Loucy (cell line): Measurements from ENCODE around the gene HOXA10.

Experiments
- H2AFZ ChIP-seq: fragments of 200-600 bp; sonication (generic); 2 replicates; pipeline ENCODE4 v1.6.0; 2016; ENCODE audit warnings: antibody characterized with exemption, mild to moderate bottlenecking, low read length, moderate library complexity
- H3F3A ChIP-seq: fragments of 200-600 bp; 2 replicates; pipeline ENCODE4 v1.6.0; 2016; ENCODE audit warnings: antibody characterized with exemption, low read depth, mild to moderate bottlenecking
- H3K27me3 ChIP-seq: fragments of 200-600 bp; sonication (generic); 2 replicates; pipeline ENCODE4 v1.6.1; 2014; ENCODE audit warnings: low read length, mild to moderate bottlenecking; ENCODE audit not compliant: insufficient read depth, poor library complexity, severe bottlenecking
- H3K36me3 ChIP-seq: fragments of 200-600 bp; sonication (generic); 2 replicates; pipeline ENCODE4 v1.6.1; 2016; ENCODE audit warnings: low read length; ENCODE audit not compliant: insufficient read depth
- H3K4me1 ChIP-seq: fragments of 200-600 bp; sonication (generic); 2 replicates; pipeline ENCODE4 v1.5.1; 2014; ENCODE audit warnings: low read length, mild to moderate bottlenecking; ENCODE audit not compliant: insufficient read depth, poor library complexity, severe bottlenecking
- H3K4me2 ChIP-seq: fragments of 200-600 bp; sonication (generic); 2 replicates; pipeline ENCODE4 v1.6.0; 2014; ENCODE audit warnings: antibody characterized with exemption, low read length, low read depth, mild to moderate bottlenecking; ENCODE audit not compliant: poor library complexity, severe bottlenecking
- H3K4me3 ChIP-seq: fragments of 200-600 bp; sonication (generic); 2 replicates; pipeline ENCODE4 v1.5.1; 2014; ENCODE audit warnings: low read length, mild to moderate bottlenecking, mixed read lengths; ENCODE audit not compliant: poor library complexity, severe bottlenecking
- H3K79me2 ChIP-seq: fragments of 200-600 bp; sonication (generic); 2 replicates; pipeline ENCODE4 v1.6.1; 2014; ENCODE audit warnings: low read length; ENCODE audit not compliant: insufficient read depth
- H3K9ac ChIP-seq: fragments of 200-600 bp; sonication (generic); 2 replicates; pipeline ENCODE4 v1.6.0; 2014; ENCODE audit warnings: mild to moderate bottlenecking, low read depth, low read length, moderate library complexity; ENCODE audit not compliant: poor library complexity, severe bottlenecking
- H3K9me2 ChIP-seq: fragments of 200-600 bp; sonication (generic); replicated peaks from 2 replicates; pipeline ENCODE4 v1.6.1; 2016; ENCODE audit warnings: low read depth, low read length, mixed read lengths
- H3K9me3 ChIP-seq: fragments of 200-600 bp; sonication (generic); 2 replicates; pipeline ENCODE4 v1.6.1; 2014; ENCODE audit warnings: mild to moderate bottlenecking, antibody characterized with exemption, low read length, low read depth; ENCODE audit not compliant: insufficient read depth
- H4K20me1 ChIP-seq: fragments of 200-600 bp; sonication (generic); 2 replicates; pipeline ENCODE4 v1.6.0; 2014; ENCODE audit warnings: antibody characterized with exemption, low read length, mild to moderate bottlenecking; ENCODE audit not compliant: insufficient read depth, poor library complexity, severe bottlenecking
- CTCF ChIP-seq: fragments of 200-600 bp; sonication (generic); conservative IDR thresholded peaks from 2 replicates; pipeline ENCODE4 v1.5.1; 2014; ENCODE audit warnings: mild to moderate bottlenecking, antibody characterized with exemption, low read length
- EZH2phosphoT487 ChIP-seq: fragments of 200-600 bp; IDR thresholded peaks from 2 replicates; pipeline ENCODE4 v1.6.1; 2018; ENCODE audit warnings: antibody characterized with exemption, mild to moderate bottlenecking, moderate library complexity, borderline replicate concordance

Gene HOXA10

DNA sequence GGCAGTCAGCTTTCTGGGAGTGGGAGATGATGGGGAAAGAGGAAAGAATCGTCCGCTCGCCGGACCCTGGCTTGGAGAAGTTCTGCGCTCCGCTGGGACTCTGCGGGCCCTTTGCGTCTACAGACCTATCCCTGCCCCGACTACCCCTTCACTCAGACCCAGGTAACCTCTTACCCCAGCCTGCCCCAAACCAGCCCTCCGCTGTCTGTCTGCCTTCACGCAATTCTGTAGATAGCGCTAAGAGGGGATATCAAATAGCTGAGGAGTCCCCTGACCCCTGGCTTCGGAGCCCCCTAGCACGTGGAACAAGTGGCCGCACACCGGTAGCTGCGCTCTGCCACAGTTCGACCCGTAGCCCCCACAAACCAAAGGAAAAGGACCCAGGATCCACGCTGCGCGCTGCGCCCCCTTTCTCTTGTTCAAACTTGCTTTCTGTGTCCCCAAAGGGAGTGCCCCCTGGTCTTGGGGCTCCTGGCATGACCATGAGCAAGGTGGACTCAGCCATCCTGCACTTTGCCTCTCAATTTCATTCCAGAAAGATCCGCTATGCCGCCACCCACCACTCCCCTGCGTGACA, 50.6 kb downstream of the HOXA10 start:
- Histone ChIP-seq H3K27me3 (no peaks in the 10 kb centered on the region), H3K9ac (no peak overlapping the region), H2AFZ (no peak overlapping the region), H3K36me3 (peaks cover 98% of the 10 kb centered on the region; the same call in 1 of the 2 replicates), H3F3A (no peaks in the 10 kb centered on the region), H4K20me1 (peaks cover 56% of the 10 kb centered on the region), H3K4me3 (no peak overlapping the region), H3K79me2 (peaks cover 99% of the 10 kb centered on the region), H3K4me1 (no peaks in the 10 kb centered on the region), H3K4me2 (no peak overlapping the region), H3K9me2 (no peaks in the 10 kb centered on the region), H3K9me3 (no peaks in the 10 kb centered on the region)
- TF ChIP-seq CTCF (no peak), EZH2phosphoT487 (no peak)

- Histone ChIP-seq H3K79me2 (peaks cover 99% of the 10 kb centered on the region), H3K4me3 (no peak overlapping the region), H3K9ac (no peak overlapping the region), H3K9me3 (no peaks in the 10 kb centered on the region), H2AFZ (no peak overlapping the region), H3K4me2 (no peak overlapping the region), H3K9me2 (no peaks in the 10 kb centered on the region), H3K4me1 (no peaks in the 10 kb centered on the region), H3F3A (no peaks in the 10 kb centered on the region), H3K27me3 (no peaks in the 10 kb centered on the region), H4K20me1 (peaks cover 58% of the 10 kb centered on the region), H3K36me3 (peaks cover 98% of the 10 kb centered on the region; the same call in 1 of the 2 replicates)
- TF ChIP-seq CTCF (no peak), EZH2phosphoT487 (no peak)
Measured at GRCh38 chr7:27123007-27123476, 51.1 kb downstream of the HOXA10 start.

DNA sequence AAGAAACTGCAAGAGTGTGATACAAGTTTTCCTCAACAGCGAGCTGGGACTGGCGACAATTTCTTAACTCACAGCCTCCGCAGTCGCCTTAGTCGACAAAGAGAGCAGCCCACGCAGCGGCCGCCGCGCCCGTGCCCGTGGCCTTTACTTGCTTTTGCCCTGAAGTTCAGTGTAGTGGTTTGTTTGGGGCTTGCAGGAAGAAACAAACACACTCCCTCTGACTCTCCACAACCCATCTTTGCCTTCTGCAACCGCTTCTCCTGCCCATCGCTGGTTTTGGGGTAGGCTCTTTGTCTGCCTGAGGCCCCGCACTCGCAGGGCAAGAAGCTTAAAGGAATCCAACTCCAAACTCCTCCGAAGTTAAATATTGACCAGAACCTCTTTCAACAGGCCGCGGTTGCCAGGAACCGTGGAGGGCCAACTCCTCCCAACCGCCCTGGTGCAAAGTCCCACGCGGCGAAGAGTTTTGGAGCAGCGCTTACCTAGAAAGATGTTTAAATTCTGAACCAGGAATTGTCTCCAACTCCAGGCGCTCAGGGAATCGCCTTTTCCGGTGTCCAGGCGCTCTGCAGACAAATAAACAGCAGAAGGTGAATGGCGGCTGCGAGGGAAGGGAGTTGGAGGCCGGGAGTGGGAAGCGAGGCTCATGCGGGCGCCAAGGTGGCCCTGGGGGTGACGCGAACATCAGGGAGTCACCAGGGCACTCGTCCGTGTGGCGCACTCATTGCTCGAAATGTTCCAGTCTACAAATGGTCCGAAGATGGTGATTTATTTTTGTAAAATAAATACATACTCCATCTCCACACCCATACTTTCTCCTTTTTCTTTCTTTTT, 51.8 kb downstream of the HOXA10 start:
- H3K9ac ChIP-seq, result no peak overlapping the region
- no peaks in the 10 kb centered on the region for H3K9me3 ChIP-seq
- peaks cover 99% of the 10 kb centered on the region for H3K79me2 ChIP-seq
- H3K4me1 ChIP-seq, result no peaks in the 10 kb centered on the region
- no peak overlapping the region for H2AFZ ChIP-seq
- H3K4me2 ChIP-seq, result no peak overlapping the region
- H3F3A ChIP-seq, result no peaks in the 10 kb centered on the region
- TF ChIP-seq CTCF (no peak), EZH2phosphoT487 (no peak)
- peaks cover 98% of the 10 kb centered on the region; the same call in 1 of the 2 replicates for H3K36me3 ChIP-seq
- no peaks in the 10 kb centered on the region for H3K9me2 ChIP-seq
- no peaks in the 10 kb centered on the region for H3K27me3 ChIP-seq
- H3K4me3 ChIP-seq, result no peak overlapping the region
- H4K20me1 ChIP-seq, result peaks cover 56% of the 10 kb centered on the region
